B cell (primary cell): Measurements from ENCODE around the gene MDFI. TPM values are rescaled to one million over a fixed set of nuclear protein-coding genes. Genes with fewer than 3 reads are reported as not detected.

Experiments used
- ATAC-seq: fragments of 200-7000 bp; cut with Tn5 transposase; one replicate; pipeline ENCODE4 v1.10.0; 2021; ENCODE audit warnings: low read depth, mild to moderate bottlenecking, moderate number of reproducible peaks, moderate library complexity
- CTCF ChIA-PET: fragments of 350-600 bp; sonication (Branson Sonifier 250); formaldehyde crosslinking; loops from one replicate; lab custom pipeline; 2021; ENCODE audit warnings: antibody characterized with exemption, inconsistent platforms; lab: Charles Lee
- POLR2A ChIA-PET: fragments of 350-600 bp; sonication (Branson Sonifier 250); formaldehyde crosslinking; loops from one replicate; lab custom pipeline; 2021; ENCODE audit warnings: antibody characterized with exemption; lab: Charles Lee
- DNase-seq: peaks from one replicate; pipeline ENCODE4 v3.0.0; 2013
- H2AFZ ChIP-seq: 2 replicates; pipeline ENCODE4 v1.6.1; 2012; ENCODE audit warnings: mild to moderate bottlenecking, low read depth, low read length; ENCODE audit not compliant: insufficient read depth, poor library complexity, severe bottlenecking
- H3K27ac ChIP-seq, 2 donors: 1 replicate in 1 of 2; 2 replicates in 1 of 2; pipeline ENCODE4 v1.5.1; 2012 to 2013; ENCODE audit warnings: low read length in 2 of 2, mild to moderate bottlenecking in 2 of 2, moderate library complexity in 1 of 2
- H3K27me3 ChIP-seq, 4 experiments: fragments of 200-600 bp in 1 of 4; sonication (generic) in 1 of 4; replicated peaks in 1 of 4; 1 replicate in 2 of 4; 2 replicates in 2 of 4; pipeline versions ENCODE4 v1.6.1 to v1.7.0; 2013 to 2016; ENCODE audit warnings: low read length in 3 of 4, mild to moderate bottlenecking in 2 of 4, mixed read lengths in 1 of 4, moderate library complexity in 1 of 4; ENCODE audit not compliant: insufficient read depth in 4 of 4, control insufficient read depth in 3 of 4; ENCODE audit errors: control extremely low read depth in 1 of 4
- H3K36me3 ChIP-seq, 2 experiments: replicated peaks in 1 of 2; 1 replicate in 1 of 2; 2 replicates in 1 of 2; pipeline versions ENCODE4 v1.6.1 to v1.7.1; 2013; ENCODE audit warnings: low read length in 1 of 2; ENCODE audit not compliant: insufficient read depth in 2 of 2, control insufficient read depth in 1 of 2; ENCODE audit errors: control extremely low read depth in 1 of 2, extremely low read depth in 1 of 2
- H3K4me1 ChIP-seq, 2 donors: fragments of 200-600 bp in 1 of 2; sonication (generic) in 1 of 2; 1 replicate in 1 of 2; 2 replicates in 1 of 2; pipeline versions ENCODE4 v1.5.1 to v1.6.1; 2013 to 2017; ENCODE audit warnings: low read length in 2 of 2; ENCODE audit not compliant: control insufficient read depth in 2 of 2, insufficient read depth in 2 of 2
- H3K4me2 ChIP-seq: replicated peaks from 2 replicates; pipeline ENCODE3; 2012; ENCODE audit warnings: mild to moderate bottlenecking, low read depth, low read length; ENCODE audit not compliant: poor library complexity, severe bottlenecking
- H3K4me3 ChIP-seq, 5 experiments: fragments of 200-600 bp in 1 of 5; sonication (generic) in 1 of 5; 1 replicate in 3 of 5; 2 replicates in 2 of 5; pipeline versions ENCODE4 v1.5.1 to v1.7.0; 2011 to 2016; ENCODE audit warnings: low read length in 4 of 5, mild to moderate bottlenecking in 4 of 5, low read depth in 2 of 5, control low read depth in 1 of 5, moderate library complexity in 1 of 5; ENCODE audit not compliant: insufficient read depth in 1 of 5; ENCODE audit errors: control extremely low read depth in 1 of 5, extremely low read depth in 1 of 5
- H3K79me2 ChIP-seq: fragments of 200-600 bp; sonication (generic); one replicate; pipeline ENCODE4 v1.6.0; 2016; ENCODE audit warnings: low read length; ENCODE audit not compliant: control insufficient read depth, insufficient read depth
- H3K9ac ChIP-seq: fragments of 200-600 bp; sonication (generic); 2 replicates; pipeline ENCODE4 v1.6.1; 2017; ENCODE audit warnings: mild to moderate bottlenecking, low read length, moderate library complexity
- H3K9me3 ChIP-seq, 3 donors: one replicate each; pipeline versions ENCODE4 v1.6.1 to v1.7.1; 2013; ENCODE audit warnings: low read length in 2 of 3; ENCODE audit not compliant: control insufficient read depth in 2 of 3, insufficient read depth in 1 of 3; ENCODE audit errors: control extremely low read depth in 1 of 3
- H4K20me1 ChIP-seq: 2 replicates; pipeline ENCODE4 v1.6.0; 2012; ENCODE audit warnings: mild to moderate bottlenecking, low read length; ENCODE audit not compliant: insufficient read depth, control insufficient read depth, poor library complexity, severe bottlenecking
- H3K27ac Mint-ChIP-seq: one replicate; pipeline ENCODE4 v1.8.0; 2021; ENCODE audit warnings: mixed read lengths
- H3K27me3 Mint-ChIP-seq: one replicate; pipeline ENCODE4 v1.8.0; 2021; ENCODE audit warnings: mixed read lengths
- H3K4me1 Mint-ChIP-seq: one replicate; pipeline ENCODE4 v1.8.0; 2021; ENCODE audit warnings: mixed read lengths
- H3K4me3 Mint-ChIP-seq: one replicate; pipeline ENCODE4 v1.8.0; 2021; ENCODE audit warnings: mixed read lengths
- H3K9me3 Mint-ChIP-seq: one replicate; pipeline ENCODE4 v1.8.0; 2022; ENCODE audit warnings: mixed read lengths; ENCODE audit not compliant: insufficient read depth
- EZH2 ChIP-seq: IDR thresholded peaks from 2 replicates; pipeline ENCODE4 v1.6.1; 2012; ENCODE audit warnings: borderline replicate concordance, low read depth, mild to moderate bottlenecking, moderate library complexity, low read length; ENCODE audit not compliant: insufficient read depth, poor library complexity, severe bottlenecking
- WGBS: methylation state at CpG from one replicate; pipeline ENCODE4 v1.1.5; 2013; ENCODE audit warnings: missing lambda C conversion rate; ENCODE audit not compliant: insufficient coverage; 5-methylcytosine and 5-hydroxymethylcytosine counted together
- intact Hi-C: fragments of 100-400 bp; cut with micrococcal nuclease; formaldehyde crosslinking; loops from one replicate; pipeline ENCODE4 v1.10.0; 2022
- polyA plus RNA-seq: library from polyadenylated mRNA; depleted of rRNA; stranded (reverse); fragments of >200 nt; gene quantifications from 2 replicates; pipeline ENCODE4 v1.2.3, GENCODE V29; 2012
- total RNA-seq, 2 donors: library from RNA; stranded (reverse); fragments of 120-200 nt in 1 of 2; gene quantifications; 1 replicate in 1 of 2; 2 replicates in 1 of 2; pipeline versions ENCODE4 v1.2.3 to v1.2.4, GENCODE V29; 2013 to 2022
- TF ChIP-seq, protein P1 (sequence below): fragments of 200-600 bp; IDR thresholded peaks from one replicate; pipeline ENCODE4 v1.8.0; 2022; ENCODE audit warnings: antibody characterized with exemption, mild to moderate bottlenecking

MDFI gene
- total and polyA plus RNA-seq, 2 donors (not counting 1 experiment from before 2014, with no cell fraction given) = not detected

DNA sequence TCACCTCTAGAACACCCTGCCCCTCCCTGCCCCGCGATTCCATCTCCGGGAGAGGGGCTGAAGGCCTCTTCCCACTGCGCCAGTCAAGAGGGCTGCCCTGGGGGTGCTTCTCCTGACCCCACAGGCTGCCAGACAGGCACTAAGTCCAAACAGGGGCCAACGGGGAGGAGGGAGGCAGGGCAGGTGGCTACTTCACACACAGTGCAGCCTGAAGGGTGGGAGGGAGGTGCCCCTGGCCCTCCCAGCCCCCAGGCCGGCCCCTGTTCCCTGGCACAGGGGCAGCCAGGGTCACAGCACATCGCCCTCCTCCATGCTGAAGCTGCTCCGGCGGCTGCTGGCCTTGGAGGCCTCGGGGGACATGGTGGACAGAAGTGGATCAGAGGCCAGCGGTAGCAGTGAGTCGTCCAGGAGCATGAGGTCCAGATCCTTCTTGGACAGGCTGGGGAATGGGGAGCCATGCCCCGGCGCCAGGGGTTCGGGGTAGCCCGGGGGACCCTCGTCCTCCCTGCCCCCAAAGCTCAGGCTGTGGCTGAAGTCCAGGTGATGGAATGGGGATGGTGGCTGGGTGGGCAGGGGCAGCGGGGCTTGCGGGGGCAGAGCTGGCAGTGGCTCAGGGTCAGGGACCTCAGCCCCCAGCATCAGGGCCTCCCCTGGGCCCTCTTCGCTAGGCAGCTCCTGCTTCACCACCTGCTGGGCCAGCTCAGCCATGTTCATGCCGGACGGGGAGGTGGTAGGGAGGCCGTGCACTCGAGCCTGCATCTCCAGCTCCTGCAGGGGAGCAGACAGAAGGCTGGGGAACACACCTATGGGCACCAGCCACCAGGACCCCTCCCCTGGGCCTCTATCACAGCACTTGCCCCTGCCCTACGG, 46.3 kb downstream of the MDFI start:
- Histone ChIP-seq H3K4me1 (peaks cover 9 to 26% of the 10 kb centered on the region in 2 donors), H2AFZ (no peak overlapping the region), H3K9me3 (no peaks in the 10 kb centered on the region), H3K4me2 (peak overlapping the region; percentile 85), H3K4me3 (no peak overlapping the region), H3K27ac (peak overlapping the region in 1 of 2 donors; percentile 46), H3K27me3 (no peaks in the 10 kb centered on the region), H4K20me1 (peaks cover 26% of the 10 kb centered on the region), H3K36me3 (peaks cover 0 to 55% of the 10 kb centered on the region in 2 experiments), H3K9ac (no peak overlapping the region), H3K79me2 (peaks cover 3% of the 10 kb centered on the region)
- POLR2A ChIA-PET = interaction anchor here (0.6 to 3.5 kb wide), 3 partner anchors 9 to 49 kb away, joined by 4 to 24 read pairs (median 11); no protein-coding TSS in a partner anchor
- no peak for ATAC-seq
- peak; percentile 30 for DNase-seq
- CTCF ChIA-PET = interaction anchor here (0.7 to 8.4 kb wide), 20 partner anchors 7 to 380 kb away, joined by 3 to 86 read pairs (median 6); partner anchors contain the start of genes TFEB and TOMM6
- H3K4me1 Mint-ChIP-seq = peaks cover 23% of the 10 kb centered on the region
- peak overlapping the region; percentile 66 for H3K4me3 Mint-ChIP-seq
- no peak for TF ChIP-seq EZH2
- TF ChIP-seq, protein P1, sequence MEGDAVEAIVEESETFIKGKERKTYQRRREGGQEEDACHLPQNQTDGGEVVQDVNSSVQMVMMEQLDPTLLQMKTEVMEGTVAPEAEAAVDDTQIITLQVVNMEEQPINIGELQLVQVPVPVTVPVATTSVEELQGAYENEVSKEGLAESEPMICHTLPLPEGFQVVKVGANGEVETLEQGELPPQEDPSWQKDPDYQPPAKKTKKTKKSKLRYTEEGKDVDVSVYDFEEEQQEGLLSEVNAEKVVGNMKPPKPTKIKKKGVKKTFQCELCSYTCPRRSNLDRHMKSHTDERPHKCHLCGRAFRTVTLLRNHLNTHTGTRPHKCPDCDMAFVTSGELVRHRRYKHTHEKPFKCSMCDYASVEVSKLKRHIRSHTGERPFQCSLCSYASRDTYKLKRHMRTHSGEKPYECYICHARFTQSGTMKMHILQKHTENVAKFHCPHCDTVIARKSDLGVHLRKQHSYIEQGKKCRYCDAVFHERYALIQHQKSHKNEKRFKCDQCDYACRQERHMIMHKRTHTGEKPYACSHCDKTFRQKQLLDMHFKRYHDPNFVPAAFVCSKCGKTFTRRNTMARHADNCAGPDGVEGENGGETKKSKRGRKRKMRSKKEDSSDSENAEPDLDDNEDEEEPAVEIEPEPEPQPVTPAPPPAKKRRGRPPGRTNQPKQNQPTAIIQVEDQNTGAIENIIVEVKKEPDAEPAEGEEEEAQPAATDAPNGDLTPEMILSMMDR = no peak
- H3K9me3 Mint-ChIP-seq = no peaks in the 10 kb centered on the region
- H3K27ac Mint-ChIP-seq = peak overlapping the region; percentile 86
- WGBS = 93% methylated on average over 24 of the region's 25 CpGs
- intact Hi-C loops = loop anchor here (5.0 kb wide), 1 partner anchor 367 kb away; no protein-coding TSS in a partner anchor
- no peaks in the 10 kb centered on the region for H3K27me3 Mint-ChIP-seq
